HG03520 (cell line): Measurements from ENCODE around the gene GSTT4.
"Not testable (repeated sequence)": the region's sequence is repeated elsewhere in the genome, so short reads cannot be mapped to it uniquely, and the experiment has no call there.

Experiments used
- ATAC-seq: cut with Tn5 transposase; IDR thresholded peaks from one replicate; pipeline ENCODE4 v1.9.1; 2021; ENCODE audit warnings: mild to moderate bottlenecking, moderate library complexity; ENCODE audit not compliant: unreplicated experiment

GSTT4 gene

GRCh38 chr22:23954193-23954990 is 50.9 kb downstream of the GSTT4 start:
- ATAC-seq, result not testable (repeated sequence)

GRCh38 chr22:23953485-23953884 is 51.8 kb downstream of the GSTT4 start:
- not testable (repeated sequence) for ATAC-seq

GRCh38 chr22:23952794-23953405 is 52.4 kb downstream of the GSTT4 start:
- ATAC-seq, result not testable (repeated sequence)

GRCh38 chr22:23951383-23951782 is 53.9 kb downstream of the GSTT4 start:
- not testable (repeated sequence) for ATAC-seq

- not testable (repeated sequence) for ATAC-seq
These were observed 55.5 kb downstream of the GSTT4 start for GRCh38 chr22:23949764-23950163.
